AG10803 (cell line): Measurements from ENCODE around the gene CELF2.

Source experiments
- DNase-seq: peaks from one replicate; pipeline ENCODE4 v3.0.0; 2010; ENCODE audit warnings: low read depth
- H3K4me3 ChIP-seq: 2 replicates; pipeline ENCODE4 v1.5.1; 2011; ENCODE audit warnings: mild to moderate bottlenecking, low read length, control low read depth
- TF ChIP-seq, protein P1 (sequence below): conservative IDR thresholded peaks from 2 replicates; pipeline ENCODE4 v1.5.1; 2011; ENCODE audit warnings: mild to moderate bottlenecking, low read length, control low read depth, inconsistent platforms

Gene CELF2

DNA sequence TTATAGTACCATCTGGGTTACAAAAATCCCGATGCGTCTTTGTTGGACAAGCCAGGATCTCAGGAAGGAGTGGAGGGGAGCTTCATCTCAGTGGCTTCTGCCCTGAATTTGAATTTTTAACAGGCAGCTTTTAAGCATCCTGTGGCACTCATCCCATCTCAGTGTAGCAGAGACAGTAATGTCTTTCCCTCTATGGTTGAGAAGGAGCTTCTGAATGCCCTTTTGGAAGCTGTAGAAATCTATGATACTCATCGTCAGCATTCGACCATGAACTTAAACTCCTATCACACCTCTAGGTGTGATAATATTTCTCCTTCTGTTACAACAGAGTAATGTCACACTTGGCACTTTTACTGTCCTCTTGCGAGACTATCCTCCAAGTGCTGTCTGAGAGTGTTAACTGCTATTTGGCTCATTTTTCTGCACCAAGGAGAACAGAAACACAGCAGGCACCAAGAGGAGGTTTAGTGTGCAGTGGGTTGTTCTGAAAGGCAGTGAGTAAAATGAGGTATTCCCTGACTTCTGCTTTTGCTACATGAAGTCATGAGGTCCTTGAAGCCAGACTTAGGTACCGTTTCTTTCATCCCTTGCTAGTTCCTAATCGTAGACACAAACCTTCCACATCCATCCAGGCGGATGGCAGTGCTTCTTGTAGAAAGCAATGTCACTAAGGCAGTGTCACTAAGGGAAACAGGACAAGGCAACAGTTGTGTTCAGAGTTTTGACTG lies 177.4 kb downstream of the CELF2 start:
- no peak for DNase-seq
- TF ChIP-seq, protein P1, sequence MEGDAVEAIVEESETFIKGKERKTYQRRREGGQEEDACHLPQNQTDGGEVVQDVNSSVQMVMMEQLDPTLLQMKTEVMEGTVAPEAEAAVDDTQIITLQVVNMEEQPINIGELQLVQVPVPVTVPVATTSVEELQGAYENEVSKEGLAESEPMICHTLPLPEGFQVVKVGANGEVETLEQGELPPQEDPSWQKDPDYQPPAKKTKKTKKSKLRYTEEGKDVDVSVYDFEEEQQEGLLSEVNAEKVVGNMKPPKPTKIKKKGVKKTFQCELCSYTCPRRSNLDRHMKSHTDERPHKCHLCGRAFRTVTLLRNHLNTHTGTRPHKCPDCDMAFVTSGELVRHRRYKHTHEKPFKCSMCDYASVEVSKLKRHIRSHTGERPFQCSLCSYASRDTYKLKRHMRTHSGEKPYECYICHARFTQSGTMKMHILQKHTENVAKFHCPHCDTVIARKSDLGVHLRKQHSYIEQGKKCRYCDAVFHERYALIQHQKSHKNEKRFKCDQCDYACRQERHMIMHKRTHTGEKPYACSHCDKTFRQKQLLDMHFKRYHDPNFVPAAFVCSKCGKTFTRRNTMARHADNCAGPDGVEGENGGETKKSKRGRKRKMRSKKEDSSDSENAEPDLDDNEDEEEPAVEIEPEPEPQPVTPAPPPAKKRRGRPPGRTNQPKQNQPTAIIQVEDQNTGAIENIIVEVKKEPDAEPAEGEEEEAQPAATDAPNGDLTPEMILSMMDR = no peak
- H3K4me3 ChIP-seq = no peak overlapping the region

DNA sequence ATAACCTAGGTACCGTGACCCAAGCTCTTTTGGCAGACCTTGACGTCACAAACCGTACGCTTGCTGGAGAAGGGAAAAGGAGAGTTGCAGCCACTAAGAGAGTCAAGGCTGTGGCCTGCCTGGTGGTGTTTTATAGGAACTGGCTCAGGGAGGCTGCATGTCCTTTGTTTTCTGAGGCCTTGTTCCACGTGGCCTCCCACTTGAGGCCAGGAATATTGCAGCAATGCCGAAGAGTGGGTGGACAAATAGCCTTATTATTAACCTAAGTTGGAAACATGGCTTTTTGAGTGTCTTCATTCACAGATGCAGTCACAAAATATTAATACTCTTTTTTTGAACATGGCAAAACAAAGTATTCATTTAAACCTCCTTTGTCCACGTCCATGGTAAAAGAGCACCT lies 178.0 kb downstream of the CELF2 start:
- TF ChIP-seq, protein P1 = no peak

DNA sequence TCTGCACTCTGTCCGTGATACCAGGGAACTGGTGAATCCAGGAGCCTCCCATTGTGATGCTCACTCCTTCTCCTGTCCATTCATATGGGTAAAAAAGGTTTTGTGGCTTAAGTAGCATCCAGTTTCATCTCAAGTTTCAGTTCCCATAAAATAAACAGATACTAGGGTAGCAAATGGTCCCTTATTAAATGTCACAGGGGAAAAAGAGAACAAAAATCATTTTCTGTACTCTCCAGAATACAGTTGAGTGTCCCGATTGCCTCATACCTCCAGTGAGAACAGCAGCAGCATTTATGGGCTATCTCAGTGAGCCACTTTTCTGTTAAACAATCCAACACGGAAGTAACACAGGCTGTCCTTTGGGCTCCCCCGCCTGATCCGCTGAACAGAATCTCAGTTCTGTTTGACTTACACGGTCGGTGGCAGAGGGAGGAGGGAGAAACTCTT lies 179.6 kb downstream of the CELF2 start:
- TF ChIP-seq, protein P1 = no peak
- no peak overlapping the region for H3K4me3 ChIP-seq
- DNase-seq = peak; percentile 20

More for the DNA sequence above, 178.0 kb downstream of the CELF2 start:
- DNase-seq = no peak
- no peak overlapping the region for H3K4me3 ChIP-seq

DNA sequence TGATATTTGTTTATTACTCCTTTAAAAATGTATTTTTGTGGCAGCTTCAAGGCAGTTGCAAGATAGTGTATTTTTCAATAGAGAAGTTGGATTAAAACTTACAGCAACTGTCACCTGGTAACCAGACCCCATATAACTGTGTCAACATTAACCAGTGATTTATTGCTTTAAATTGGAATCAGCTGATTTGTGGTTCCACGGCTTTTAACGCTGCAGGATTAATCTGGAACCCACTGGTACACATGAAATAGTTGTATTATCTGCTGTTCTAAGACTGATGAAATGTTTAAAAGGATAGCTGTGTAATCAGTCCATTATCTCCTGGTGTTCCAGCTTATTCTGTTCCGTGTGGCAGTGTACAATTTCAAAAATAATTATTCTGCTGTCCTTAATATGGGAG lies 180.2 kb downstream of the CELF2 start:
- TF ChIP-seq, protein P1 = no peak
- DNase-seq = peak; percentile 4
- no peak overlapping the region for H3K4me3 ChIP-seq

DNA sequence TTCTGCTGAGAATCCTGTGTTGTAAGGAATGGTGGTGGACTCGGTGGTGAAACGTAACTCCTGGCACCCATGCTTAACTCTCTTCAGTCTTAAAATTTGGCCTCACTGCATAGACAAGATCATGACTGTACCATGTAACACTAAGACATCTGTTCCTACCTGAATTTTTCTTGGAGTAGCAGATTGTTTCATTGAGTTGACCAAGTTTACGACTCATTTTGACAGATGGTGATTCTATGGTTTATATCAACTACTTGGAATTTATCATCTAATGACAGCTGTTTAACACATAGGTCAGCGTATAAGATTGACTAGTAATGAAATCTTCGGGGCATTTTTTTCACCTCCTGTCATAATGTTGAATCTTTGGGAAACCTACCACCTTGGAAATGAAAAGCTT lies 184.2 kb downstream of the CELF2 start:
- TF ChIP-seq, protein P1 = no peak
- DNase-seq = no peak
- no peak overlapping the region for H3K4me3 ChIP-seq

DNA sequence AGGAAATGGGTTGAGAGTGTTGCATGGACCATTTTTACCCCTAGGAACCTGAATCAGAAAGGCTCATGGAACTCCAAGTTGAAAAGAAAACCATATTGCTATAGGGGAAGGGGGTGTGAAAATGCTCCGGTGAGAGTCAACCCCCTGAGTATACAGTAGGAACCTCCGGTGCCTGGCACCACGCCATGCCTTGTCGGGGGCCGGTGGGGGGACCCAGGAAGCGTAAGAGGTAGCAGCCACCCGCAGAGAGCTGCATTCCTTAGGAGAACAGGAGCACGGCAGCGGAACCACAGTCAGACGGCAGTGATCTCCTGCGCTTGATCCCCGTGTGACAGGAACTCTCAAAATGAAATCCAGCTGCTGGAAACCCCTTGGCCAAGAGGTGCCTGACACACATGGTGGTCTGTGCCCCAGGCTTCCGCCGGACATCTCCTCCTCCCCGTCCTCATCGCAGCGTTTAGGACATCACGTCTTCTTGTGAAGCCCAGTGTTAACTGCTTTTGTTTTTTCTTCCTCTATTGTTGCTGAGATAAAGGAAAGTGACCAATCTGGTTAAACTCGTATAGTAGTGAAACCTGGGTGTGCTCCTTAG lies 186.8 kb downstream of the CELF2 start:
- TF ChIP-seq, protein P1 = no peak
- no peak for DNase-seq
- H3K4me3 ChIP-seq = no peak overlapping the region

DNA sequence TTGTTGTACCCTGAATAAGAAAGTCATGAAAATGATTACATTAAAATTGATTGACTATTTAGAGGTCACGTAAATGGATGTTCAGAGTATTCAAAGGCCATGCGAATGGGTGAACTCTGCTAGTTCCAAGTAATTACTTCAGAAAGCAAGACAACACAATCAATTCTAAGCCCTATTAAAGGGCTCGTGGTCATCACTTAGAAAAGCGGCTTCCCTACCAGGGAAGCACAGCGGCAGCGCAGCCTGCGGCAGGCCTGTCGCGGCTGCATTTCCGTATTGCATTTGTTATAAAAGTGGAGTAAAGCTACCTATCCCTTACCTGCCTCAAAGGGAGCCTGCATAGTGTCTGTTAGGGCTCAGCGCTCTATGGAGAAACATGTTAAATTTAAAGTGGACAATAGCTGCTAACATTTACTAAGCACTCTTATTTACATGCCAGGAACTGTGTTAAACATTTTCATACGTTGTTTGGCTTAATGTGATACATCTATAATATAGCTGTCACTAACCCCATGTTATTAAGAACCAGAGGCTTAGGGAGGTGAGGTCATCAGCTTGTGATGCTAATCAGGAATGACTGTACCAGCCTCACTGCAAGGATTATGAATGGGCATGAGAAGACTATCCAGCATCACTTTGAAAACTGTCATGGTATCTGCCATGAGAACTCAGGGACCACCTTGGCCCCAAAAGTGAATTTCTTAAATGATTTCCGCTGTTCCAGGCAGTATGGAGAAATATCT lies 187.5 kb downstream of the CELF2 start:
- TF ChIP-seq, protein P1 = no peak
- no peak overlapping the region for H3K4me3 ChIP-seq
- peak; percentile 3 for DNase-seq
